OCI-LY7 (cell line): Measurements from ENCODE around the gene KLK2. TPM values are rescaled to one million over a fixed set of nuclear protein-coding genes. Genes with fewer than 3 reads are reported as not detected.

Source experiments
- BruUV-seq: library from RNA; stranded (reverse); fragments of 400-500 nt; replicated peaks from 2 replicates; lab custom pipeline; 2021; lab: Mats Ljungman, UMichigan
- CTCF ChIA-PET: fragments of 300-600 bp; sonication (Branson Sonifier 250); formaldehyde crosslinking; loops from one replicate; lab custom pipeline; 2022; ENCODE audit warnings: antibody characterized with exemption; ENCODE audit not compliant: unreplicated experiment; lab: Charles Lee
- POLR2A ChIA-PET: fragments of 300-600 bp; sonication (Branson Sonifier 250); formaldehyde crosslinking; loops from one replicate; lab custom pipeline; 2022; ENCODE audit warnings: antibody characterized with exemption; lab: Charles Lee
- DNase-seq: peaks from one replicate; pipeline ENCODE4 v3.0.0-alpha.2; 2015; ENCODE audit warnings: low spot score
- H2AFZ ChIP-seq: fragments of 200-600 bp; sonication (generic), shearing (Covaris generic); 2 replicates; pipeline ENCODE4 v1.6.1; 2014; ENCODE audit warnings: mild to moderate bottlenecking, antibody characterized with exemption, low read length, moderate library complexity
- H3K27ac ChIP-seq: fragments of 200-600 bp; sonication (generic); 2 replicates; pipeline ENCODE4 v1.5.1; 2014; ENCODE audit warnings: mixed run types, low read depth, mild to moderate bottlenecking, moderate library complexity, low read length, inconsistent platforms; ENCODE audit not compliant: poor library complexity, severe bottlenecking
- H3K36me3 ChIP-seq: fragments of 200-600 bp; sonication (generic); 2 replicates; pipeline ENCODE4 v1.6.1; 2014; ENCODE audit warnings: mild to moderate bottlenecking, antibody characterized with exemption, low read length, moderate library complexity, mixed read lengths; ENCODE audit not compliant: insufficient read depth
- H3K4me1 ChIP-seq: fragments of 200-600 bp; sonication (generic); 2 replicates; pipeline ENCODE4 v1.5.1; 2014; ENCODE audit warnings: mild to moderate bottlenecking, low read length; ENCODE audit not compliant: insufficient read depth, poor library complexity, severe bottlenecking
- H3K4me2 ChIP-seq: fragments of 200-600 bp; sonication (generic); 2 replicates; pipeline ENCODE4 v1.6.1; 2014; ENCODE audit warnings: mild to moderate bottlenecking, low read length
- H3K4me3 ChIP-seq: fragments of 200-600 bp; sonication (generic); 2 replicates; pipeline ENCODE4 v1.5.1; 2014; ENCODE audit warnings: mild to moderate bottlenecking, low read depth, low read length; ENCODE audit not compliant: poor library complexity, severe bottlenecking
- H3K79me2 ChIP-seq: fragments of 200-600 bp; sonication (generic); 2 replicates; pipeline ENCODE4 v1.6.1; 2016; ENCODE audit warnings: low read depth, mild to moderate bottlenecking, low read length, moderate library complexity, mixed read lengths; ENCODE audit not compliant: insufficient read depth
- H3K9me2 ChIP-seq: fragments of 200-600 bp; sonication (generic); 2 replicates; pipeline ENCODE4 v1.6.1; 2016; ENCODE audit warnings: mild to moderate bottlenecking, low read length, mixed read lengths; ENCODE audit not compliant: insufficient read depth
- H3K9me3 ChIP-seq: fragments of 200-600 bp; sonication (generic); 2 replicates; pipeline ENCODE4 v1.6.1; 2014; ENCODE audit warnings: mild to moderate bottlenecking, mixed run types, low read length, mixed read lengths
- H4K20me1 ChIP-seq: fragments of 200-600 bp; sonication (generic); 2 replicates; pipeline ENCODE4 v1.6.1; 2014; ENCODE audit warnings: mild to moderate bottlenecking, antibody characterized with exemption, low read length, moderate library complexity, mixed read lengths; ENCODE audit not compliant: insufficient read depth
- CTCF ChIP-seq: fragments of 200-600 bp; sonication (generic); conservative IDR thresholded peaks from 2 replicates; pipeline ENCODE4 v1.5.1; 2014; ENCODE audit warnings: mild to moderate bottlenecking, antibody characterized with exemption, low read length, moderate library complexity, mixed read lengths
- EZH2phosphoT487 ChIP-seq: fragments of 200-600 bp; sonication (generic); IDR thresholded peaks from 2 replicates; pipeline ENCODE4 v1.6.1; 2018; ENCODE audit warnings: low read depth, borderline replicate concordance, mild to moderate bottlenecking, mixed run types, antibody characterized with exemption, low read length, moderate library complexity, mixed read lengths
- intact Hi-C: fragments of 100-400 bp; cut with micrococcal nuclease; formaldehyde crosslinking; loops from one replicate; pipeline ENCODE4 v1.10.0; 2022; ENCODE audit not compliant: unreplicated experiment
- total RNA-seq, 2 experiments: library from RNA; depleted of rRNA in 1 of 2; stranded (reverse); fragments of >200 nt in 1 of 2; shearing (Covaris generic) in 1 of 2; gene quantifications; 2 replicates each; pipeline ENCODE4 v1.2.3, GENCODE V29; 2014 to 2022

The KLK2 gene
- total RNA-seq, 2 experiments from 2014 or later = not detected

GRCh38 chr19:50851620-50852019, 21.6 kb upstream of the KLK2 start:
- no peak for TF ChIP-seq CTCF
- no peak for TF ChIP-seq EZH2phosphoT487
- no peak overlapping the region for H3K4me3 ChIP-seq
- ChIA-PET POLR2A (no interaction called here), CTCF (no interaction called here)
- H3K36me3 ChIP-seq = no peaks in the 10 kb centered on the region
- no peaks in the 10 kb centered on the region for H3K4me1 ChIP-seq
- intact Hi-C loops = no loop called here
- H2AFZ ChIP-seq = no peak overlapping the region
- BruUV-seq = no TSS peak
- DNase-seq = no peak
- no peaks in the 10 kb centered on the region for H3K9me2 ChIP-seq
- H4K20me1 ChIP-seq = no peaks in the 10 kb centered on the region
- no peaks in the 10 kb centered on the region for H3K9me3 ChIP-seq
- no peak overlapping the region for H3K27ac ChIP-seq
- H3K79me2 ChIP-seq = no peaks in the 10 kb centered on the region
- H3K4me2 ChIP-seq = no peak overlapping the region

GRCh38 chr19:50854636-50855410, 18.4 kb upstream of the KLK2 start, which contains the start of gene KLK3:
KLK3 (plus strand) TSS chr19:50854915; CDS start chr19:50854956, 41 bp downstream.
- TF ChIP-seq CTCF = no peak
- TF ChIP-seq EZH2phosphoT487 = no peak
- DNase-seq = no peak
- CTCF ChIA-PET = no interaction called here
- H3K27ac ChIP-seq = no peak within 1 kb of the TSS
- H3K9me2 ChIP-seq = no peaks in the 10 kb centered on the region
- H3K4me1 ChIP-seq = no peaks in the 10 kb centered on the region
- intact Hi-C loops = no loop called here
- H3K4me2 ChIP-seq = no peak within 1 kb of the TSS
- H3K4me3 ChIP-seq = no peak within 1 kb of the TSS
- BruUV-seq = no TSS peak
- H2AFZ ChIP-seq = no peak within 1 kb of the TSS
- no peaks in the 10 kb centered on the region for H4K20me1 ChIP-seq
- H3K9me3 ChIP-seq = no peaks in the 10 kb centered on the region
- no peaks in the 10 kb centered on the region for H3K36me3 ChIP-seq
- no peaks in the 10 kb centered on the region for H3K79me2 ChIP-seq
- POLR2A ChIA-PET = no interaction called here

GRCh38 chr19:50857366-50857765, 15.9 kb upstream of the KLK2 start:
- H3K4me2 ChIP-seq = no peak overlapping the region
- BruUV-seq = no TSS peak
- ChIA-PET POLR2A (no interaction called here), CTCF (no interaction called here)
- no peaks in the 10 kb centered on the region for H3K9me2 ChIP-seq
- H3K36me3 ChIP-seq = no peaks in the 10 kb centered on the region
- H3K4me1 ChIP-seq = no peaks in the 10 kb centered on the region
- no peak overlapping the region for H3K4me3 ChIP-seq
- TF ChIP-seq EZH2phosphoT487 (no peak), CTCF (no peak)
- no peak for DNase-seq
- H2AFZ ChIP-seq = no peak overlapping the region
- no peak overlapping the region for H3K27ac ChIP-seq
- no peaks in the 10 kb centered on the region for H4K20me1 ChIP-seq
- intact Hi-C loops = no loop called here
- no peaks in the 10 kb centered on the region for H3K79me2 ChIP-seq
- no peaks in the 10 kb centered on the region for H3K9me3 ChIP-seq
